Adipose tissue (tissue), 3 donors: ENCODE measurements around the gene RPS6KA2. TPM values are rescaled to one million over a fixed set of nuclear protein-coding genes. Genes with fewer than 3 reads are reported as not detected.

Experiments
- H3K27ac ChIP-seq: one replicate; pipeline ENCODE4 v1.5.1; 2013; ENCODE audit warnings: low read depth, low read length
- WGBS, 3 donors: extraction: QIAGEN DNeasy Blood & Tissue Kit; methylation state at CpG; one replicate each; pipeline ENCODE4 v1.1.7; 2013; 5-methylcytosine and 5-hydroxymethylcytosine counted together
- polyA plus RNA-seq, 3 donors: library from polyadenylated mRNA; stranded (reverse); fragments of 200-250 nt; gene quantifications; one replicate each; pipeline ENCODE4 v1.2.3, GENCODE V29; 2013
- donor health status: healthy with polysubstance abuse.
- donor health status: Bipolar disorder and iron deficiency.
- donor health status: healthy.

Gene RPS6KA2
- polyA plus RNA-seq, 3 donors: 15.8 to 31.8 (median 23.5) TPM

DNA sequence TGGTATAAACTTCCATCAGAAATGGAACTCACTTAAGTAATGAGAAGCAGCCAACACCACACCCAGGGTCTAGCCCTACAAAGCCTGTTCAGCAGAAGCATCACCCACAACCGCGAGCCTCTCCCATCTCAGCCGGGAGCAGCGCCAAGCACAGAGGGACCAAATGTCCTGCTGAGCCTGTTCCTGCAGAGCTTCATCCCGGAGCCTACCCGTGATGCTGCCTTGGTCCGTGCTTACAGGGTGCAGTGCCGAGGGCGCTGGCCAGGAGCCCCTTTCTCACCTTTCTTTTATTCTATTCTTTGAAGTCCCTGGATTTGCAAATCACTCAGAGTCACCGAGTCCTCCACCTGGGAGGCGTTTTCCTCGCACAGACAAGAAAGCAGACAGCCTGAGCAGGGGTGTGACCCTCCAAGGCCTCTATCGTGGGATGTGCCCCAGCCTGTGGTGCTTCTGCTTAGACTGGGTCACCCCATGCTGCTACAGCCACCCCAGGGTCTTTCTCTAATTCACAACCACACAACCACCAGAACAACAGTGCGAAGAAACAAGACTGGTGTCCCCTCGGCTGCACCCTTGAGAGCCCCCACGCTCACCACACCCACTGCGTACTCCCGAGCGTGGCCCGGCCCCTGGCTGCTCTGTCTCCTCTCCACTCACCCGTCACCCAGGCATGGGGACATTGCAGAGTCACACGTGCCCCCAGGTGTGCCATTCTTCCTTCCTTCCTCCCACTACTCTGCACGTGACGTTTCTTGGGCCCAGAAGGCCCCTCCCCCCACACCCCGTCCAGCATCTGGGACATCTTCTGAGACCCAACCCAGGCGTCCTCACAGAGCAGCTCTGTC lies 152.1 kb downstream of the RPS6KA2 start:
- 75 to 87% (median 77%) methylated on average over 25 to 26 of the region's 26 CpGs for WGBS, 3 donors
- H3K27ac ChIP-seq: no peak overlapping the region

DNA sequence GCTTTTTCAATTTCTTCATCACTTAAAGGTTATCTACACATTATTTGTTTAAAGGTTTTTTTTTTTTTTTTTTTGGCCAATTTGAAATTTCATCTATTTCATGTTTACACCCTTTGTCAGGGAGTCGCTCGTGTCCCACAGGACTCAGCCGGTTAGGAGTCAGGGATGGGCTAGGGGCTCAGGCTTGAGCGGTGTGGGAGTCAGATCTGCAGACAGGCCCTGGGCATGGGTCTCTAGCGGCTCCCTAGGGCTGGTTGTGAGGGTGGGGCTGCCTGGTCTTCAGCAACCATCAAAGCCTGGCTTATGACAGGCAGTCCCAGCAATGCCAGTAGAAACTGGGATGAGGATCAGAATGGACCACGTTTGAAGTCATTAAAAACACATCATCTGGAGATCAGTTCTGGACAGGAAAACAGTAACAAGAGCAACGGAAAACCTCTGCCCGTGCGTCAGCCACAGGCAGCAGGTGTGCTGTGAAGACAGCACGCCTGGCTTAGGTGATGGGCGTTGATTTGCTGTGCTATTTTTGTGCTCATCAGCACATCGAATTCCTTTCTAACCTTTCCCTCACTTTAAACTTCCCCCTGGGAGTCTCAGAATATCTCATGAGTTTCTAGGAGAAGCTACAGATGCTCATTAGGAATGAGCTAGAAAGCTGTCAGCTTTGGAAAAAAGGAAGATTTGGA lies 153.0 kb downstream of the RPS6KA2 start:
- H3K27ac ChIP-seq: no peak overlapping the region
- 79 to 84% (median 81%) methylated on average over 12 of the region's 12 CpGs for WGBS, 3 donors

DNA sequence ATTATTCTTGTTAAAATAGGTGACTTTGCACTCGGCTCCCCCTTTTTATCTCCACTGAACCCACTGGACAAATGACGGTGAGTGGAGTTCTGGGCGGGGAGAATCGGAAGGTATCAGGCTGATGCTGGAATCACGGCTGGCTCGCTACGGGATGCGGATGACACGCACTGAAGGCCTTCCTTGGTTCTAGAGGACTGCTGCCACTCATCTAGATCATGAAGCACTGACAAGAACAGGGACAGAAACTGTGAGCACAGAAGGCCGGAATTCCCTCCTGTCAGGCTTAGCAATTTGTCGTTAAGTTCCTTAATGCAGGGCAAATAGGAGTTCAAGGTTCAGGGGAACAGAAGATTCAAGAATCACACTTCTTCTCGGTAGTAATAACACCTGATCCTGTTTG lies 154.4 kb downstream of the RPS6KA2 start:
- WGBS, 3 donors: 84 to 91% (median 88%) methylated on average over 12 of the region's 12 CpGs

DNA sequence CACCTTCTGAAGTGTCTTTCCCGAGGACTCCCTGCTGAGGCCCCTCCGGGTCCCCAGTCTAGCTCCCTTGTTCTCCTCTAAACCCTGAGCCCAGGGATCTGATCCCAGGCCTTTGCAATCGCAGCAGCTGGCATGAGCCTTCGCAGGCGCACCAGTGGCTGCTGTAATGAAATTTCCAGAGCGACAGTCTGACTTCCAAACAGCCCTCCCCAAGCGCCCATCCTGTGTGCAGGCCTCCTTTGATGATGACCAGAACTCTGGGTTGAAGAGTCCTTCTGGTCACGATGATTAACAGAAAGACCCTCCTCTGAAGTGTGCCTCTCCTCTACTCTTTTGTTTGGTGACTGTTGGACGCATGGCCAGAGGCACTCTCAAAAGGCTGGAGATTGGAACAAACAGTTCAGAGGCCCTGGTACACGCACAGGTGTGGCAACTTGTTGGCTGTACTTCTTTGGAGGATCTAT lies 155.2 kb downstream of the RPS6KA2 start:
- WGBS, 3 donors: 84 to 89% (median 87%) methylated on average over 10 of the region's 10 CpGs
- no peak overlapping the region for H3K27ac ChIP-seq

More for the DNA sequence above, 154.4 kb downstream of the RPS6KA2 start:
- H3K27ac ChIP-seq: no peak overlapping the region

GRCh38 chr6:166470863-166471410 lies 156.1 kb downstream of the RPS6KA2 start:
- no peak overlapping the region for H3K27ac ChIP-seq
- WGBS, 3 donors: 86 to 91% (median 90%) methylated on average over 23 of the region's 23 CpGs

- 85 to 90% (median 86%) methylated on average over 20 of the region's 20 CpGs for WGBS, 3 donors
- no peak overlapping the region for H3K27ac ChIP-seq
Measured at GRCh38 chr6:166470029-166470862, 156.8 kb downstream of the RPS6KA2 start.

- 93 to 94% (median 93%) methylated on average over 14 of the region's 14 CpGs for WGBS, 3 donors
- no peak overlapping the region for H3K27ac ChIP-seq
Measured at GRCh38 chr6:166469426-166469961, 157.6 kb downstream of the RPS6KA2 start.

- no peak overlapping the region for H3K27ac ChIP-seq
- 92 to 96% (median 94%) methylated on average over 9 of the region's 9 CpGs for WGBS, 3 donors
Measured at GRCh38 chr6:166467436-166468000, 159.5 kb downstream of the RPS6KA2 start.

DNA sequence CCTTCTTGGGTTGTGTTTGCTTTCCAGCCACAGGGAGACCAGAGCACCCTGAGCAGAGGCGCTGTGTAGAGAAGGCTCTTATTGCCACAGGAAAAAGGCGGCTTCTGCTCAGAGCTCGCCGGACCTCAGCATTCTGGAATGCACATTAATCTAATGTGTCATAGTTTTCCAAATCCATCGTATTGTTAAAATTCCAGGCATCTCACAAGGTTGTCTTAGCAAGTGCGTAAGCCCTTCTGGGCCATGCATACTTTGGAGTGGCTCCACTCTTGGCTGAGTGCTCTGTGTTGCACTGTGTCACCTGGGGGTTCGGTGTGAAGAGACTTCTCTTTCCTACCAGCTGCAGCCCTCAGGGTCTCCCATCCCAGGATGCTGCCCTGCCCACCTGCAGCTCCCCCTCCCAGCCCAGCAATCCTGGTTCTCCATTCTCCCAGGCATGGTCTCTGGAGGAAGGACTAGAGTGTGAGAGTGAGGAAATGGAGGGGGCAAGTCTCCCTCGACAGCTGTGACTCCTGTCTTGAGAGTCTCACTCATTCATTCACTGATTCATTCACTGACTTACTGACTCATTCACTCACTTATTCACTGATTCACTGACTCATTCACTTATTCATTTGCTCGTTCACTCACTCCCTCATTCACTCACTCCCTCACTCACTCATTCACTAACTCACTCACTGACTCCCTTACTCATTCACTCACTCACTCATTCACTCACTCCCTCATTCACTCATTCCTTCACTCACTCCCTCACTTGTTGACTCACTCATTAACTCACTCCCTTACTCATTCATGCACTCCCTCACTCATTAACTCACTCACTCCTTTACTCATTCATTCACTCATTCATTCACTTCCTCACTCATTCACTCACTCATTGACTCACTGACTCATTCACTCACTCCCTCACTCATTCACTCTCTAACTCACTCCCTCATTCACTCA lies 160.6 kb downstream of the RPS6KA2 start:
- H3K27ac ChIP-seq: no peak overlapping the region
- WGBS, 3 donors: 55 to 57% (median 56%) methylated on average over 9 of the region's 9 CpGs

GRCh38 chr6:166465671-166466087 lies 161.4 kb downstream of the RPS6KA2 start:
- H3K27ac ChIP-seq: no peak overlapping the region
- 58 to 76% (median 67%) methylated on average over 11 of the region's 11 CpGs for WGBS, 3 donors

DNA sequence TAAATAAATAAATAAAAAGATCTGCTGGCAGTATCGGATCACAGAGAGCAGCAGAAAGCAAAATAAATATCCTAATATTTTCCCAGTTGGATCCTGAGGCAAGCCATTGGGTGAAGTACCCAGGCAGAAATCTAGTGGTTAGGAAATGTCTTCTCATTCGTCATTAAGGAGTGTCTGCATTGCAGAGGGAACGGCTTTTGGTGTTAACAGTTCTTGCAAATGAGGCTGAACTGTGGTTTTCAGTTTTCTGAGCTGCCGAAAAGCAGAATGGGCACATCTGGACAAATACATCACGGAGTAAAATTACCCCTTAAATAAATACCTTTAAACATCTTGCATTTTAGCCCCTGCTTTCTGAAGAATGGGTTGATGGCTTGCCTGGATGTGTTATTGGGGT lies 162.1 kb downstream of the RPS6KA2 start:
- 66 to 88% (median 69%) methylated on average over 5 of the region's 5 CpGs for WGBS, 3 donors
- no peak overlapping the region for H3K27ac ChIP-seq

DNA sequence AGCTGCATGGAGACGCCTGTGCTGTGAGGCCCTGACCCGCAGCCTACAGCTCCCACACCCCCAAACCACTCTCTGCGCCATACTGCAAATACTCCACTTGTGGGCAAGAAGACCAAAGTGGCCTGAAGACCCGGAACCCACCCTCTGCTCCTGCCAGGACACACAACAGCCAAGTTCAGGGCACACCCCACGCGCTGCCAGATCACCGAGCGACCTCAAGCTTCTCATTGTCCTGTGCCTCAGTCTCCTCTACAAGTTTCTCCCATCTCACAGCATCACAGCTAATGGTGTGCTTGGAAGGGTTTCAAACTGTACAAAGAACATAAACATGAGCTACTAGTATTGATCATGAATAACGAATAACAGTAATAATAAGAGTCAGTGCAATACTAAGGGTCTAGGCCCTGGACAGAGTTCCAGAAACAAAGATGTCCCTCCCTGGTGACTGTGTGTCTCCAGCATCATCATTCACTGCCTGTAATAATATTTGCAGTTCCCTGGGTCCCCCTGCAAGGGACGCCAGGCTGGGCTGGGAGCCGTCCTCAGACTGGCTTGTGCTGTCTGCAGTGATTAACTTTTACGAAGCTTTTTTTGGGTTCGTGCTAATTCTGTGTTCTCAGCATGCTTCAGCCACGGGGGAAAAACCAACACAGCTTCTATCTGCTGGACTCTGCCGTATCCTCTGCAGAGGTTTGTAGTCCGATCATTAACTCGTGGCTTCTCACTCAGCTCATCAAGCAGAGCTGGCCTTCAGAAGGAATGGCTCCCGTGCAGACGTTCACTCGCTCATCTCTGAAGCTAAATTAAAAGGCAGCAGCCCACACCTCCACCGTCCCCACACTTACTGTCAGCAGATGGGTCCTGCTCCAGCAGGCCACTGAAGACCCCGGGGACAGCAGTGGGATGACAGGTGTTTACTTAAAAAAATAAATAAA lies 162.7 kb downstream of the RPS6KA2 start:
- 92% methylated on average over 22 of the region's 22 CpGs for WGBS, 3 donors

DNA sequence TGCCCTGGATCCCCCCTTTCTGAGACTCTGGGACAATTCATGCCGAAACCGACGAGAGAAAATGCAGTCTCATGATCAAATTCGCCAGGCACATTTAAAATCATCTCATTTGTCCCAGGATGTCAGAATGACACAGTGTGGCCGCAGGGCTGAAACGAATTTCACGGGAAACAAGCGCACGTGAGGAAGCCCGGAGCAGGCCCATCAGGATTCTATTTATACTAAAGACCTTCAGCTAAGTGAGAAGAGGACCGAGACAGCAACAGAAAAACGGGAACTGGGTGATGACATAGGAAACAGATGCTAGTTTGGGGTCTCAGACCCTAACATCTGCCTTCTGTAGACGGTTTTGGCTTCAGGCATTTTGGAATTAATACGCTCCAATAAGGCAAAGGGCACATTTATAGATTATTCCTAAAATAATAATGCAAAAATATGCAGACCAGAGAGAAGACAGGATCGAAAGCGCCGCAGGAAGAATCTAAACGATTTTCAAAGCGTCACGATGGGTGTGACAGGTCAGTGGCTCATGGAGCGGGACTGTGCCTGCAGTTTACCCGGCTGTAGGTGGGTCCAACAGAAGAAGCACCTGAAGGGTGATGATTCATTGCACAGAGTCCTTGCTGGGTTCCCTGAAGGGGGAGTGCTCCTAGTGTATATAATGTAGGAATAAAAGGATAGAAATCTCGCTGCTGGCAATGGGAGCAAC lies 163.5 kb downstream of the RPS6KA2 start:
- H3K27ac ChIP-seq: no peak overlapping the region
- 60 to 85% (median 72%) methylated on average over 23 of the region's 23 CpGs for WGBS, 3 donors

More for the DNA sequence above, 162.7 kb downstream of the RPS6KA2 start:
- H3K27ac ChIP-seq: no peak overlapping the region

DNA sequence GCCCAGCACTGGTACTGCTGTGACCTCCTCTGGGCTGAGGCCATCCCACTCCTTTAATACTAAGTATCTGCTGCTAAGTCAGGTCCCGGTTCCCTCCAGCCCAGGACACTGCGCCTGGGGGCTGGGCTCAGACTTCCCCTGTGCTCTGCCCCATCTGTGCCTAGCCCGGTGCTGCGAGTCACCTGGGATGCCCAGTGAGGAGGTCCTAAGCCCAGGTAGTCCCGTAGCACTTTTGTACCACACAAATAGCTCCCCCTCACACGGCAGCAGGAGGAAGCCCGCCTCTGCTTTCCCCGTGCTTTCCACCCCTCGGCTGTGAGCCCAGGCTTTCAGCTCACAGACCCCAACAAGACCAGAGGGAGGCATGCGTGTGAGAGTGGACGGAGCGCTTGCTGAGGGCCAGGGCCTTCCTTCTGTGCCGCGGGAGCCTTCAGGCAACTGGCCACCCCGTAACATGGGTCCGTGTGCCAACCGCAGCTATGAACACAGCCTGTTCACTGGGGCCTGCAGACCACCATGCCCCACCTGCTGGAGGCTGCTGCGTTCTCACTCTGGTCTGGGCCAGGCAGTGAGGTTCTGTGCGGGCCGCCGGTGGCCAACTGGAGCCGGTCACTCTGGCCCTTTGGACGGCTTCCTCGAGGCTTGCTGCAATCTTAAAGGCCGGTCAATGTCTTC lies 164.5 kb downstream of the RPS6KA2 start:
- 87 to 89% (median 87%) methylated on average over 25 of the region's 25 CpGs for WGBS, 3 donors
- H3K27ac ChIP-seq: no peak overlapping the region
